ENCODE data around the gene FBXL17.

The FBXL17 gene

DNA sequence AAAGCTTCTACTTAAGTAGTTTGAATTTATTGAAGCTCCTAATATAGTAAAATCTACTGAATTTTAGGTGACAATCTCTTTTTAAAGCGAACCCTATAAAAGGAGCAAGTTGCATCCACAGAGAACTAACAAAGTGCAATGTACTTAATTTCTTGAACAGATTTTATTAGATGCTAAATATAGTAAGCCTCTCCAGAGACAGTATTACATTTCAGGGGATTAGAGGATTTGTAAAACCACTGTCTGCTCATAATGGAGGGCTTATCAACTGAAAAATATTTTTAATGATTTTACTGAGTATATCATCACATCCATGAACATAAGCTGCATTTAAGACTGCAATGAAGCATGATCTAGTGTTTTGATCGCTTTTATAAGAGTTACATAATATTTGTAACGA is 481.2 kb downstream of the FBXL17 start:
- H4K20me1 ChIP-seq (ENCODE audit: insufficient read depth, low read length, poor library complexity, severe bottlenecking): no peaks in the 10 kb centered on the region
- H3K79me2 ChIP-seq (ENCODE audit: insufficient read depth, low read length): no peaks in the 10 kb centered on the region
- peaks cover 4% of the 10 kb centered on the region for H3K4me1 ChIP-seq (ENCODE audit: insufficient read depth, low read length, poor library complexity, severe bottlenecking)
- no peaks in the 10 kb centered on the region for H3K36me3 ChIP-seq (ENCODE audit: insufficient read depth, low read length)
- H2AFZ ChIP-seq (ENCODE audit: low read length): no peak overlapping the region
- no peaks in the 10 kb centered on the region for H3K9me2 ChIP-seq (replicated peaks; ENCODE audit: low read depth, low read length)
- no peaks in the 10 kb centered on the region for H3K9me3 ChIP-seq (ENCODE audit: insufficient read depth, low read depth, low read length)
- no peak for TF ChIP-seq EZH2phosphoT487 (IDR thresholded peaks at IDR 0.05; ENCODE audit: borderline replicate concordance)
- TF ChIP-seq, protein P1, sequence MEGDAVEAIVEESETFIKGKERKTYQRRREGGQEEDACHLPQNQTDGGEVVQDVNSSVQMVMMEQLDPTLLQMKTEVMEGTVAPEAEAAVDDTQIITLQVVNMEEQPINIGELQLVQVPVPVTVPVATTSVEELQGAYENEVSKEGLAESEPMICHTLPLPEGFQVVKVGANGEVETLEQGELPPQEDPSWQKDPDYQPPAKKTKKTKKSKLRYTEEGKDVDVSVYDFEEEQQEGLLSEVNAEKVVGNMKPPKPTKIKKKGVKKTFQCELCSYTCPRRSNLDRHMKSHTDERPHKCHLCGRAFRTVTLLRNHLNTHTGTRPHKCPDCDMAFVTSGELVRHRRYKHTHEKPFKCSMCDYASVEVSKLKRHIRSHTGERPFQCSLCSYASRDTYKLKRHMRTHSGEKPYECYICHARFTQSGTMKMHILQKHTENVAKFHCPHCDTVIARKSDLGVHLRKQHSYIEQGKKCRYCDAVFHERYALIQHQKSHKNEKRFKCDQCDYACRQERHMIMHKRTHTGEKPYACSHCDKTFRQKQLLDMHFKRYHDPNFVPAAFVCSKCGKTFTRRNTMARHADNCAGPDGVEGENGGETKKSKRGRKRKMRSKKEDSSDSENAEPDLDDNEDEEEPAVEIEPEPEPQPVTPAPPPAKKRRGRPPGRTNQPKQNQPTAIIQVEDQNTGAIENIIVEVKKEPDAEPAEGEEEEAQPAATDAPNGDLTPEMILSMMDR (conservative IDR thresholded peaks at IDR 0.05; ENCODE audit: low read length): no peak
- H3K9ac ChIP-seq (ENCODE audit: low read depth, low read length, poor library complexity, severe bottlenecking): no peak overlapping the region
- no peak overlapping the region for H3K4me2 ChIP-seq (ENCODE audit: low read depth, low read length, poor library complexity, severe bottlenecking)
- H3F3A ChIP-seq (ENCODE audit: low read depth): no peaks in the 10 kb centered on the region
- H3K27me3 ChIP-seq (ENCODE audit: insufficient read depth, low read length, poor library complexity, severe bottlenecking): no peaks in the 10 kb centered on the region
- no peak overlapping the region for H3K4me3 ChIP-seq (ENCODE audit: low read length, poor library complexity, severe bottlenecking)

DNA sequence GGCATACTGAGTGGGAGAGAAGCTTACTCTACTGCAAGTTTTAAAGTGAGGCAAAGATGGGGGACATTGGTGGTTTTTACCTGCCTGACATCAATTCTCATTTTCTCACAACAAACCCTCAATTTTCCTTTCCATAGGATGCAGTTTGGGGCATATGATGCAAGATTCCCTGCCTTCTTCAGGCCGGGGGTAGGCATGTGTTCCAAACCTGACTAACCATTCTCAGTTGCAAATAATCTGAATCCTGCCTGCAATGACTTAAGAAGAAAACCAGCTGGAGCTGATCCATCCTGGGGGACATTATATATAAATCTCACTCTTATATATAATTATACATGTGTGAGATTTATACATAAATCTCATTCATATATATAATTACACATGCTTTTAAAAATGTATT is 487.5 kb downstream of the FBXL17 start:
- H3K9ac ChIP-seq (ENCODE audit: low read depth, low read length, poor library complexity, severe bottlenecking): no peak overlapping the region
- no peaks in the 10 kb centered on the region for H3K79me2 ChIP-seq (ENCODE audit: insufficient read depth, low read length)
- TF ChIP-seq EZH2phosphoT487 (IDR thresholded peaks at IDR 0.05; ENCODE audit: borderline replicate concordance): no peak
- TF ChIP-seq, protein P1 (conservative IDR thresholded peaks at IDR 0.05; ENCODE audit: low read length): no peak
- no peak overlapping the region for H2AFZ ChIP-seq (ENCODE audit: low read length)
- H3K9me3 ChIP-seq (ENCODE audit: insufficient read depth, low read depth, low read length): no peaks in the 10 kb centered on the region
- no peak overlapping the region for H3K4me3 ChIP-seq (ENCODE audit: low read length, poor library complexity, severe bottlenecking)
- H3K9me2 ChIP-seq (replicated peaks; ENCODE audit: low read depth, low read length): no peaks in the 10 kb centered on the region
- H3K4me1 ChIP-seq (ENCODE audit: insufficient read depth, low read length, poor library complexity, severe bottlenecking): no peaks in the 10 kb centered on the region
- no peaks in the 10 kb centered on the region for H3K36me3 ChIP-seq (ENCODE audit: insufficient read depth, low read length)
- H4K20me1 ChIP-seq (ENCODE audit: insufficient read depth, low read length, poor library complexity, severe bottlenecking): no peaks in the 10 kb centered on the region
- H3F3A ChIP-seq (ENCODE audit: low read depth): no peaks in the 10 kb centered on the region
- H3K27me3 ChIP-seq (ENCODE audit: insufficient read depth, low read length, poor library complexity, severe bottlenecking): no peaks in the 10 kb centered on the region
- H3K4me2 ChIP-seq (ENCODE audit: low read depth, low read length, poor library complexity, severe bottlenecking): no peak overlapping the region

DNA sequence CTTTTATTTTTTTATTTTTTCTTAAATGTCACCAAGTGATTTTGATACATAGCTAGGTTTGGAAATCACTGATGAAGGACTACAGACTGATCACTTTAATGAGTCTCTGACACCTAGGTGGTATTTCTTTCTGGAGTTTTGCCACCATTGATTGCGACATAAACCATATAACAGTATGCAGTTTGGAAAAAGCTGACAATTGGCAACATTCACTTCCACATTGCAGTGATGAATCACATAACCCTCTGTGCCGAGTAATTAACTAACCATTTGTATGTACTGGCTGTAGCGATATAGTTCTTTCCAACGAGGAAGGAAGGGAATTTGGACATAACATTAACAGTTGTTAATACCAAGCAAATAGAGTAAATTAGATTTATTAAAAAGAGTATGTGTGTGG is 488.3 kb downstream of the FBXL17 start:
- no peaks in the 10 kb centered on the region for H3K79me2 ChIP-seq (ENCODE audit: insufficient read depth, low read length)
- H3K4me1 ChIP-seq (ENCODE audit: insufficient read depth, low read length, poor library complexity, severe bottlenecking): no peaks in the 10 kb centered on the region
- H4K20me1 ChIP-seq (ENCODE audit: insufficient read depth, low read length, poor library complexity, severe bottlenecking): no peaks in the 10 kb centered on the region
- no peak overlapping the region for H3K9ac ChIP-seq (ENCODE audit: low read depth, low read length, poor library complexity, severe bottlenecking)
- no peaks in the 10 kb centered on the region for H3K9me2 ChIP-seq (replicated peaks; ENCODE audit: low read depth, low read length)
- H3K4me3 ChIP-seq (ENCODE audit: low read length, poor library complexity, severe bottlenecking): no peak overlapping the region
- H2AFZ ChIP-seq (ENCODE audit: low read length): no peak overlapping the region
- no peaks in the 10 kb centered on the region for H3F3A ChIP-seq (ENCODE audit: low read depth)
- H3K4me2 ChIP-seq (ENCODE audit: low read depth, low read length, poor library complexity, severe bottlenecking): no peak overlapping the region
- no peaks in the 10 kb centered on the region for H3K9me3 ChIP-seq (ENCODE audit: insufficient read depth, low read depth, low read length)
- H3K27me3 ChIP-seq (ENCODE audit: insufficient read depth, low read length, poor library complexity, severe bottlenecking): no peaks in the 10 kb centered on the region
- TF ChIP-seq EZH2phosphoT487 (IDR thresholded peaks at IDR 0.05; ENCODE audit: borderline replicate concordance): no peak
- TF ChIP-seq, protein P1 (conservative IDR thresholded peaks at IDR 0.05; ENCODE audit: low read length): no peak
- no peaks in the 10 kb centered on the region for H3K36me3 ChIP-seq (ENCODE audit: insufficient read depth, low read length)
